ENCODE results near the gene CDCP2.
A peak's percentile ranks its signal among the peaks of the same experiment; 100 is the strongest.

CDCP2 gene

DNA sequence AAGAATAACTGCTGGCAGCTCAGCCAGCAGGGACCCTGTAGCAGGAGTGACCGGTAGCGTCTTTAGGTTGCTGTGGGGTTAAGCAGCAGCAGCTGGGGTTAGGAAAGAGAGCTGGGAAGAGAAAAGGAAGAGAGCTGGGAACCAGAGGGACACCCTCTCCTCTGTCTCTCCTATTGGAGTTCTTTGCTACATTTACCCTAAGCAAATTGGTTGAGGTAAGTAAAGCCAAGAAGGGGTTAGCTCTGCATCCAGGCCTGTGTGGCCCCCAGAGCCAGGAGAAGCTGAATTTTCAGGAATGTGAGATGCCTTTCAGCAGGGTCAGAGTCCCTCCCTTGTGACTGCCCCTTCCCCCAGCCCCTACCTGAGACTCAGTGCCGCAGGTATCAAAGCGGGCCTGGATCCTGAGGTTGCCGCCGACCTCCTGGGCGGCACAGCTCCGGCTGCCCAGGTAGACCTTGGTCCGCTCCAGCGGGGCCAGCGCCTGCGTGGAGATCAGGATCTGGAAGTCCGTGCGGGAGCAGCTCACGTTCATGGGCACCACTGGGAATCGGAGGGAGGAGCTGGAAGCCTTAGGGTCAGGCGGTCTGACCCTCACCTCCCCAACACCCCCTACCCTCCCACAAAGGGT, 16.4 kb downstream of the CDCP2 start:
- no peak for DNase-seq

DNA sequence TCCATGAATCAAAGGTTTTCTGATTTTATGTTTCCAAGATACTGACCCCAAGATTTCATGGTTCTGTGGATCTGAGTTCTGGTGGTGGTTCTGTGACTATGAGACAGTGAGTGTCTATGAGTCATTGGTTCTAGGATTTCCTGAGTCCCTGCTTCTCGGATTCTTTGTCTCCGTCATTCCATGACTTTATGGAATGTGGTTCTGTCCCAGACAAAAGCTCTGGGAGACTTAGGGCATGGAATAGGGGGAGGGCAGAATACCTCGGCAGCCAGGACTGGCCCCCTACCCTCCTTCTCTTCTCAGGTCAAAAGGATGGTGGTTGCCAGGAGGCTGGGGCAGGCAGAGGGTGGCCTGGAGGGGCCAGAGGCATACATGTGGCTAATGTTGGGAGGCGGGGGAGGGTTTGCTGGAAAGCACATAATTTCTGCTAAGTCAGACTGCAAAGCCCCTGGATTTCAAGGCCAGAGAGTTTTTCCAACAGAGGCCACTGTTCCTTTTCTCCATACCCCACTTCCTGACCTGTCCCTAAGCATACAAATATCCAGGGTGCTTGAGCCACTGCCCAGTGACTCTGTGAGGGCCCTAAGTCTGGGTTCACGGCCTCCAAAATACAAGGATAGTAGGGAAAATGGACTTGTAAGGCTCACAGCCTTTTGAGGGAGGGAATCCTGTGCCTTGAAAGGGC, 17.2 kb downstream of the CDCP2 start:
- DNase-seq = no peak

DNA sequence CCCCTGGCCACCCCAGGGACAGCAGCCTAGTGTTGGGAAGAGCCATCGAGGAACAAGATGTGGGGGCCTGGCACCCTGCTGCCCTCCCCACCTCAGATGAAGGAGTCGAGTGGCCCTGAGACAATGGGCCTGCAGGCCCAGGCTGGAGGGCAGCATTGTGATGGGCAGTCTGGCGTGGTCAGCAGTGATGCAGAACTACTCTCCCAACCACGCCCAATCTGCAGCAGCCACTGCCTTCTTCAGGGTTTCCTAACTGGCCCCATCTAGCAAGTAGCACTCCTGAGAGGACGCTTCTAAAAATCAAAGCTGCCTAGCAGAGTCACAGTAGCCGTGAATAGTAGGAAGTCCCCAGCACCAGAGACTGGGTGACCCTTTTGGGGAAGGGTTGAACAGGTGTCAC, 18.5 kb downstream of the CDCP2 start:
- DNase-seq = no peak

DNA sequence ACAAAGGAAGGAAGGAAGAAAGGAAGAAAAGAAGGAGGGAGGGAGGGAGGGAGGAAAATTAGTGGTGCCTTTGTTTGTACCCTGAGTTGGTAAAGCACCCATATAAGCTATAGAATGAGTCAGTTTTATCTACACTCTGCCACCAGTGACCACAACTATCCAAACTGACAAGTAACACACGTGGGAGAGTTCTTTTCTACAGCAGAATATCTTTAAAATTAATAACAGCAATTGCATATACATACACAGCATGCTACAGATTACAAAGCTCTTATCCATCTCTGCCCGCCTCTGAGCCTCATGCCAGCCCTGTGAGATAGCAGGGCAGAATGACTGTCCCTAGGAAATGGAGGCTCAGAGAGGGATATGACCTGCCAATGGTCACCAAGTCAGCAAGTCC, 20.3 kb downstream of the CDCP2 start:
- no peak for DNase-seq

DNA sequence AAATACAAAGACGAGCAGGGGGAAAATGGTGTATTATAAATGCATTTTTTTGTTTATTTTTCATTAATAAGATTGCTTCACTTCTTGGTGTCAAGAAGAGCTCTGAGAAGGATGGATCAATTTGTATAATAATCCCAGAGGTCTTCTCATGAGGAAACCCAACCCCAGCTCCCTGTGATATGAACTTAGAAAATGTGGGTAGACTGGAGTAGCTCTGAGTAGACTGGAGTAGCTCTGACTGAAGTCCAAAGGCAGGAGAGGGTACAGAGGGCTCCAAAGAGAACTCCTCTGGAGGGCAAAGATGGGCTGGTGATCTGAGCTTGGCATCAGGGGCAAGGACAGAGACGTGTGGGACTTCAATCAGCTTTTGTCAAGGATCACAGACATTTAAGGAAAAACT, 21.4 kb downstream of the CDCP2 start:
- DNase-seq = no peak

DNA sequence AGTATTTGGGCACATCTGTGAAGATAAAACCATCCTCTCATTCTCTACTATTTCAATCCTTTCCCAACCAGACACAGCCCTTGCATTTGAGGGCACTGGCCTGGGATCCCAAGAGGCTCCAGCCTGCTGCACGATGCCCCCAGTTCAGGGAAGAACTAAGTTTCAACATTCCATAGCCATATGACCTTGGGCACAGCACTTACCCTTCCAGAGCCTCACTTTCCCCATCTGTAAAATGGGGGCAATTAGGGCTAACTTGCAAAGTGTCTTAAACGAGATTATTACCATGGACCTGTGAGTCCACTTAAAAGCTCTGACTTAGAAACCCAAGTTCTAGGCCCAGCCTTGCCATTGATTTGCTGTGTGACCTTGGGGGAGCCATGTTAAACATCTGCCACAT, 22.9 kb downstream of the CDCP2 start:
- no peak for DNase-seq

DNA sequence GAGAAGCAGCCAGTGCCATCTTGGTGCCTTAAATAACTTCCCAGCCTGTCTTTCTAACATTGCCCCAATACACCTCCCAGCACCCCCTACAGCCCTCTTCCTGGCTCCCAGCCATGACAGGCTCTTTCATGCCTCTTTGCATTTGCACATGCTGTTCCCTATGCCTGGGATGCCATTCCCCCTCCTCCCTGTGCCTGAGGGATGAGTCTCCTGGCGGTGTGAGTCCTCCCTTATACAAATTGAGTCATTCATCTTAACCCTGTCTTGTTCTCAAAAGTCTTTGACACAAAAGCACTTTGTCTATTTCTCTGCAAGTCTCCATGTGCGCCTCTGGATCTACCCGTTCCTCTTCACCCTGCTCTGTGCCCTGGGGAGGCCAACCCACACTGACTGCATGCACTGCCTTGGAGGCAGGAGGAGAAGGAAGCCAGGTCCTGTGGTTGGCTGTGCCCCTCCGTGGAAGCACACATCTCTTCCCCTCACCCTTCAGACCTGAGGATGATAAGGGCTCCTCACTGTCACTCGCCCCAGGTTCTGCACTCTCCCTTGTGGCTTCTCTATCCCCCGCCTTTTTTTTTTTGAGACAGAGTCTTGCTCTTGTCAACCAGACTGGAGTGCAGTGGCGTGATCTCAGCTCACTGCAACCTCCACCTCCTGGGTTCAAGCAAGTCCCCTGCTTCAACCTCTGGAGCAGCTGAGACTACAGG, 25.1 kb downstream of the CDCP2 start:
- DNase-seq = no peak

DNA sequence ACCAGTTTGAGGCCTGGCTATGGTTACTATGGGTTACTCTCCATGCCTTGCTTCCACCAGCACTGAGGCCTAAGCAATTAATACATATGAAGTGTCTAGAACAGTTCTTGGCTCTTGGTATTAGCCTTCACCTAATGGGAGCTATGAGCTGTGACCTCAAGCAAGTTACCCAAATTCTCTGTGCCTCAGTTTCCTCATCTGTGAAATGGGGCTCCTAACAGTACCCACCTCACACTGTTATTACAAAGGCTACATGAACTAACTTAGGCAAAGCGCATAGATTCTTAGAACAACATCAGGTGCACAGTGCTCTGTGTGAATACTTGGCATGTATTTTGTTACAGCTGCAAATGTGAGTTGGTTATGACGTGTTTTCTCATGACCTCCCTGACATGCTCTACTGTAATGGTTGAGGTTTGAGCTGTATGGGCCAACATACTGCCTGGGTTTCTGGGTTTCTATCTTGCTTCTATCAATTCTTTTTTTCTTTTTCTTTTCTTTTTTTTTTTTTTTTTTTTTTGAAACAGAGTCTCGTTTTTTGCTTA, 26.5 kb downstream of the CDCP2 start:
- DNase-seq = no peak

DNA sequence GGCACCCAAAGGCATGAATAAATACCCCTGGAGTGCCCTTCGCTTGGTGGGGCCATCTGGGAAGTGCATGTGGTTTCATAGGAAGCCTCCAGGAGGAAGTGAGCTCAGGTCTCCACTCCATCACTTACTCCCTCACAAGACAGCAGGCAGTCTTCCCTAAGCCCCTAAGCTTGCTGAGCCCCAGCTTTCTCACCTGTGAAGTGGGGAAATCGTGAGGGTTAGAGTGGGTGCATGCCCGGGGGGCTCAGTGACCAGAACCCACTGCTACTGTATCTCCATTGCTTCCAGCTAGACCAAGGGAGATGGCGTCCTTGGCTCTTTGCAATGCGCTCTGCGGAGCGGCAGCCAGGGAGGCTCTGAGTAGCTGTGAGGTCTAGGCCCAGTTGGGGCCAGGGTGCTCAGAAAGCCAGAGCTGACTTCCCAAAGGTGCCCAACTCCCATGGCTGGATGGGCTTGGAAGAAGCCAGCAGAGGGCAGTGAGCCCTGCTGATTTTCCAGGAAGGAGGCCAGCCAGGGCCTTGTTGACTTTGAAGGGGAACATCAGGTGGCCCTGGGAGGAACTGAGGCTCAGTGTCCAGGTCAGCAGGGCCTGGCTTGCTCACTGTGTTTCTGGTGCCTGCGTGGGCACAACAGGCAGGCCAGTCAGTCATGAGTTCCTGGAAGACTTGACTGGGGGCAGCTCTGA, 27.3 kb downstream of the CDCP2 start:
- peak; percentile 39 to 78 for DNase-seq

DNA sequence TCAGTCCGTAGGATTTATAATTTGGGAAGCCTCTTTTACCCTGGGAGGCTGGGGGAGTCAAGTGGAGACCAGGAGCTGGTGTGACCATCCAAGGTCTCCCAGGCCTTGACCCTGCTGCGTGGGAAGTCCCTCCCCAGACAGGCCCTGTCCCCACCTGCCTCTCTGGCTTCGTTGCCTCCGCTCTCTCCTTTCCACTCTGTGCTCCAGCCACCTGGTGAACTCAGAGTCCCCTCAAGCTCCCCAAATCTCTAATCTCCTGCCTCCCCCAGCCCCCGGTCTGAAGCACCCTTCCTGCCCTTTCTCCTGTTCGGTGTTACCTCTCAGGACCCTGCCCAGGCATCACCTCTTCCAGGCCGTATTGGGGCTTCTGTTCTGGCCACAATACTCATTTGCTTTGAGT, 27.9 kb downstream of the CDCP2 start:
- no peak for DNase-seq

DNA sequence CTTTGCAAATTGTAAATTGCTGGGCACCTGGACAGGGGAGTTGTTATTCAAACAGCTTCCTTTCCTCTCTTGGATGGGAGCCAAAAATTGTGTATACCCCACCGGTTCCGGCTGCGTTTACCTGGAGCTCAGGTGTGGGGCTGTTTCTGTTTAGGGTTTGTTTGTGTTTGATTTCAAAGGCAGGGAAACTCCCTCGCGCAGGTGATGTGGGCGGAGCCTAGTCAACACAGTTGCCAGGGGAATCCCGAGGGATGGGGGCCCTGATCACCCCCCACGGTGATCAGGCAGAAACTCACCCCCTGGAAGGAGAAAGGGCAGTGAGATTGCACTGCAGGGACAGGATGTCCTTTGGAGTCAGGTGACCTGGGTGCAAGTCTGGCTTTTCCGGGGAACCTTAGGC, 28.3 kb downstream of the CDCP2 start:
- no peak for DNase-seq

DNA sequence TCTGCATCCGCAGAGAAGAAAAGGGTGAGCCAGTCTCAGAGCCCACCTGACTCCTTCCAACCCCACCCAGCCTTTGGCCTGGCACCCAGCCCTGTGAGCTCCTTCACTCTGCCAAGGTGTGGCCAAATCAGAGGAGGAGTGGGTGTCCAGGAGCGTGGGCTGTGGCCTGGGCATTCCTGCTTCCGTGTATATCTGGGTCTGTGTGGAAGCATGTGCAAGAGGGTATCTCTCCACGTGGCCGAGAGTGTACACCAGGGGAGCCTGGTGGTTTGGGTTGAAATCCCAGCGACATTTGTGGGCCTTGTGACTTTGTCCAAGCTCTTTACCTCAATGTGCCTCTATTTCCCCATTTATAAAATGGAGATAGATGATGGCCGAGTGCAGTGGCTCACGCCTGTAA, 29.8 kb downstream of the CDCP2 start:
- DNase-seq = no peak

DNA sequence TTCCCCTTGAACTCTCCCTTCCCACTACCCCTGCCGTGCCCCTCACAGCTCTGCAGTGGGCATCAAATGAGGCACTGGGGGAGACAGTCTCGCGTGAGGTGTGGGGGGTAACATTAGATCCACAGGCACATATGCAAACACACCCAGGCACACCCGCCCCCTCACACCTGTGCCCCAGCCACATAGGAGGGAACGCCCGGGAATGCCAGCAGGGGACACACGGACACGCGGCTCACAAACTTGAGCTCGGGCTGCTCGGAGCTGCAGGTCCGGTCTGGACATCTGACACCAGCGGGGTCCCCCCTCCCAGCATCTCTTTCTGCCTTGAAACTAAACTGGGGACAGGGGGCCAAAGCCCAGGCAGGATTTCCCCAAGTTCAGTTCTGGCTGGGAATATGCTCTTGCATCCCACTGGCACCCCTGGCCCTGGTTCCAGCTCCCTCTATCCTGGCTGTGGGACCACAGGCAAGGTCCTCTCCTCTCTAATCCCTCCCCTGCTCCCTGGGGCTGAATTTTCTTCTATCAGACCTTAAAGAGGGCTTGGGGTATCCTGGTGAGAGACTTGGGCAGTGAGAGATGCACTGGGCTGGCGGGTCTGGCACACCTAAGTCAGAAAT, 30.6 kb downstream of the CDCP2 start:
- no peak for DNase-seq

DNA sequence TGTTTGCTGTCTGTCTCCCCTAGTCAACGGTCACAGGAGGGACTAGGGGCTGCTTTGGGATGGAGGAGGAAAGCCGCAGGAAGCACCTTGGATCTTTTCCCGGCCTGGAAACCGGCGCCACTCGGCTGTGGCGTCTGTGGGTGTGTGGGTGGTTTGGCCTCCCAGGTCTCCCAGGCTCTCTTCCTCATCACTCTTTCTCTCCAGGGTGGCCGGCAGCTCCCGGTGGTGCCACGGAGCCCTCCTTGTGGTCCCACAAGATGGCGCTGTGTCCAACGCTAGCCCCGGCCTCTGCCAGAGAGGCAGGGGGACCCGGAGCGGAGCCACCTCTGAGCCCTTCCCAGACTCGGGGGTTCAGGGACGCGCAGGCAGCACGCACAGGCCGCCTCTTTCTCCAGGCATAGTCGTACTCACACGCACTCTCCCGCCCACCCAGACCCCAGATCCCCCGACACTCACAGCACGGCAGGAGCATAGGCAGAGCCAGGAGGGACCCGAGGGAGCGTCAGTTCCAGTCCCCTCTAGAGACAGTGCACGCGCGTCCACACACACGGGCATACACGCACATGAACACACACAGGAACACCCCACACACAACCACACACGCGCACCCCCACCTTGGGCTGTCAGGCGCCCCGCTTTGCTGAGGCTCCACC, 31.2 kb downstream of the CDCP2 start:
- DNase-seq = peak; percentile 33 to 75

DNA sequence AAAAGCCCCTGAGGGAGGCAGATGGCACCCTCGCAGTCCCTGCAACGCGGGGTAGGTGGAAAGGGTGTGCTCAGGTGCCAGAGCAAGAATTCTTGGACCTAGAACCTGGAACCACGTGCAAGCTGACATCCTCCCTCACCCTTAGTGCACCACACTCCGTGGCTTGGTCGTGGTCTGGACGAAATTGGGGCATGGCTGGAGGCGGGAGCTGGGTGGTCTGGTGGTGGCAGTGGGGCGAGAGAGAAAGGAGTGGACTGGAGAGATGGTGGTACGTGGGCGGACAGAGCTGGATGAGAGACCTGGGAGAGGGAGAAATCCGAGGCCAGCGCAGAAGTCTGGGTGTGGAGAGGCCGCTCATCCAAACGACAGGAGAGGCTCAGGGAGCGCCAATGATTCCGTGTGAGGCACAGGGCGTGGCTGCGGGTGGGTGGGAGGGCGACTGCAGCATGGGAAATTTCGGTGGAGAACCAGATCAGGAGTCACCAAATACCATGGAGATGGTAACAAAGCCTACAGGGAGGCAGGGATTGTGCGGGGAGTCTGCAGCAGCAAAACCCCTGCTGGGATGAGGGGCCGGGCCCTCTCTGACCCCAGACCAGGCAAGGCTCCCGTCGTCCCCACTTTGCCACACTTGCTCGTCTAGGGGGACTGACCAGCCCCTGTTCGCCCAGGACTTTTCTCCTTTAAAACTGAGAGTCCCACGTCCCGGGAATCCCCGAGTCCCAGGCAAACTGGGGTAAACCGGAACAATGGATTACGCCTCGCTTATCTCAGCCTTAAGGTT, 31.9 kb downstream of the CDCP2 start:
- DNase-seq = no peak

DNA sequence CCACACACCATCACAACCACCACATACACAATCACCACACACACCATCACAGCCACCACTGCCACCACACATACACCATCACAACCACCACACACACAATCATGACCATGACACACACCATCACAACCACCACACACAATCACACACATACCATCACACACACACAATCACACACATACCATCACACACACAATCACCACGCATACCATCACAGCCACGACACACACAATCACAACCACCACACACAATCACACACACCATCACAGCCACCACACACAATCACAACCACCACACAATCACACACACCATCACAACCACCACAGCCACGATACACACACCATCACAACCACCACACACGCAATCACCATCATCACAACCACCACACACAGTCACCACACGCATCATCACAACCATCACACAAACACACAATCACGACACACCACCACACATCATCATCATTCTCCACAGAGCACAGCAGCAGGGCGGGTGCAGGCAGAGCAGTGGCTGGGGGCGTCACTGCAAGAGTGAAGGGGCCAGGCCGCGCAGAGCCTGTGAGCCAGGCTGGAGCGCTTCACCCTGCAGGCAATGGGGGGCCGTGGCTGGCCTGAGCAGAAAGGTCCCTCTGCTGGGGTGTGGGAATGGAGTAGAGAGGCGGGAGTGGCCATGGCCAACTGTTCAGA, 32.6 kb downstream of the CDCP2 start:
- DNase-seq = no peak

DNA sequence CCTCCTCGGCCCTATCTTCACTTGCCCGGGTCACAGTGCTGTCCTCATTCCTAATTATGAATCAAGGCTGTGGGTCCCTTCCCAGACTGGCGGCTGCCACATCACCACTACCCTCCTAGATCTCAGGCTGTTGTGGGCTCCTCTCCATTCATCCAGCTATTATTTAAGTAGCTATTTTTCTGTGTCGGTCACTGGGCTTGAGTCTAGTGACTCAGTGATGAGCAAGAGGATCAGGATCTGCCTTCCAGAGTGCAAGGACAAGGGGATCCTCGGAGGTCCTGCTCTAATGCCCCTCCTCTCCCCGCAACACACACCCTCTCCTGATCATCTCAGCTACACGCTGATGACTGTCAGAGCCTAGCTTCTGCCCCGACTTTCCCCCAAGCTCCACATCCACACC, 34.1 kb downstream of the CDCP2 start:
- DNase-seq = no peak

DNA sequence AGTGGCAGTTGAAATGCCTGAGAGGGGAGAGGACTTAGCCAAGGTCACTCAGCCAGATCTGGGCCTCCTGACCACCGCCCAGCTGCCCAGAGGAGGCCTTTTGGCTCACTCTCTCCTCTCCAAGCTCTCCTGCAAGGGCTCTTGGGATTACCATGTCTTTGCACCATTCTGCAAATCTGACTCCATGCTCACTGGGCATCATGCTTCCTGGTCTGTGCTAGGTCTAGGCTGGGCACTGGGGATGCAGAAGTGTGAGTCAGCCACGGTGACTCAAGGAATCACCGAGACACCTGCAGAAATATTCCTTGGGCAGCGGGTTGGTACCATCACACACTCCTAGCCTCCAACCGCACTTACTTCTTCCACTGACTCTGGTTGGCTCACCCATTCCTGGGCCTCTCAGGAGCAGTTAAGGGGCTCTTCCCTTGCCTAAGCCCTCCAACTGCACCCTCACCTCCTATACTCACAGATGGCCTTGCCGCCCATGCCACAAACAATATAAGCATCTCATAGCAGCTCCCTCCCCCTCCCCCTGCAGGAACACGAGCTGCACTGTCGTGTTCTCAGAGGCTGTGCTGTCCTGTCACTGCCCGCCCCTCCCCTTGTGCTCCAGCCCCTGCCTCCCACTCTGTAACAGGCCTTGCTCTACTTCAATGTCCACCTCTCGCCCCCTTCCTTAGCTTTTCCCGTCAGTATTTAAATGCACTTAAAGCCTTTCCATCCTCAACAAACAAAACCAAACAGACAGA, 34.8 kb downstream of the CDCP2 start:
- no peak for DNase-seq

DNA sequence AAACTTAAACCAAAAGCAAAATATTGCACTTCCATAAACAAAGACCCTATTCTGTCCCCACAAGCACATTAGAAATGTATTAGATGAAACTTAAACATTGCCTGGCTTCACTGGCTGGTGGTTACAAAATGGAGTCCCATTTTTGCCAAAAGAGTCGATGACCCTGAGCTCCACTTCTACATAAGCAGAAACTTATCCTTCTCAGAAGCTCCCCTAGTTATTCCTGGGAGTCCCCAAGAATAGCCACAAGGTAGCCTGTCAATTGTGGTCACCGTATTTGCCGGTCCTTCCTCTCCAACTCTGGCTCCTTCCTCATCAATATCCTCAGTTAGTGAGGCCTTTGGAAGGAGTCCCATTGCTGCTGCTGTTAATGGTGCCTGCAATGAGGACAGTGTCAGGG, 37.3 kb downstream of the CDCP2 start:
- no peak for DNase-seq

DNA sequence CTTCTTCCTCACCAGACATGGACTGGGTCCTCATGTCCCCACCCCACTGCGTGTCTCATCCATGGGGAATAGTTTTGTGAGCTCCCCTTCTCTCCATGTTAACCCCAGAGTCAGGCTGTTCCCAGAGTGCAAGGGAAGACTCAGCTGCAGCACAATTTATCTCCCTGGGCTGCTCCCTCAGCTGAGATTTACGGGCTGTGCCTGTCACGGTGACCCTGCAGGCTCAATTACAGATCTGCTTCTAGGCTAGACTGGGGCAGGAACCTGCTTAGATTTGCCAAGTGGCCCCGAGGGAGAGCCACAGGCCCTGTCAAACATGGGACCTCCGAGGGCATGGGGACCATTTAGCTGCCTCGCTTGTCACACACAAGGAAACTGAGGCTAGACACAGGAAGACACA, 37.8 kb downstream of the CDCP2 start:
- DNase-seq = no peak

Data from inflammatory macrophage (primary cell).